HUES48 (cell line): ENCODE results near the gene RILP.

Source experiments
- H3K27ac ChIP-seq: one replicate; pipeline ENCODE4 v1.7.0; 2013; ENCODE audit warnings: low read depth, low read length, inconsistent platforms
- H3K27me3 ChIP-seq: 2 replicates; pipeline ENCODE4 v1.6.1; 2013; ENCODE audit warnings: mild to moderate bottlenecking, low read length; ENCODE audit not compliant: control insufficient read depth, insufficient read depth
- H3K36me3 ChIP-seq: 2 replicates; pipeline ENCODE4 v1.6.1; 2013; ENCODE audit warnings: low read length; ENCODE audit not compliant: control insufficient read depth, insufficient read depth
- H3K4me1 ChIP-seq: 2 replicates; pipeline ENCODE4 v1.6.1; 2013; ENCODE audit warnings: mild to moderate bottlenecking, low read length; ENCODE audit not compliant: control insufficient read depth, insufficient read depth
- H3K4me3 ChIP-seq: 2 replicates; pipeline ENCODE4 v1.5.1; 2013; ENCODE audit warnings: mild to moderate bottlenecking, low read depth, low read length
- H3K9ac ChIP-seq: 2 replicates; pipeline ENCODE4 v1.6.1; 2013; ENCODE audit warnings: mild to moderate bottlenecking, low read depth, low read length, moderate library complexity
- H3K9me3 ChIP-seq: 2 replicates; pipeline ENCODE4 v1.6.1; 2013; ENCODE audit warnings: low read length; ENCODE audit not compliant: control insufficient read depth, insufficient read depth

The RILP gene

GRCh38 chr17:1638624-1639300 is 10.9 kb downstream of the RILP start:
- Histone ChIP-seq H3K36me3 (no peaks in the 10 kb centered on the region), H3K9me3 (no peaks in the 10 kb centered on the region), H3K4me3 (no peak overlapping the region), H3K4me1 (0 out of 2 replicates have a peak, but pooled peaks cover 3% of the 10 kb centered on the region), H3K9ac (no peak overlapping the region), H3K27me3 (peaks cover 3% of the 10 kb centered on the region), H3K27ac (no peak overlapping the region)

GRCh38 chr17:1638171-1638590 is 11.5 kb downstream of the RILP start:
- Histone ChIP-seq H3K9me3 (no peaks in the 10 kb centered on the region), H3K27me3 (no peaks in the 10 kb centered on the region), H3K27ac (no peak overlapping the region), H3K4me1 (0 out of 2 replicates have a peak, but pooled peaks cover 3% of the 10 kb centered on the region), H3K4me3 (no peak overlapping the region), H3K9ac (no peak overlapping the region), H3K36me3 (no peaks in the 10 kb centered on the region)

GRCh38 chr17:1636732-1637285 is 12.9 kb downstream of the RILP start:
- H3K27ac ChIP-seq, result no peak overlapping the region
- no peaks in the 10 kb centered on the region for H3K36me3 ChIP-seq
- no peak overlapping the region for H3K4me3 ChIP-seq
- H3K4me1 ChIP-seq, result 0 out of 2 replicates have a peak, but pooled peaks cover 3% of the 10 kb centered on the region
- H3K9ac ChIP-seq, result no peak overlapping the region
- no peaks in the 10 kb centered on the region for H3K27me3 ChIP-seq
- no peaks in the 10 kb centered on the region for H3K9me3 ChIP-seq

GRCh38 chr17:1635675-1636465 is 13.8 kb downstream of the RILP start:
- Histone ChIP-seq H3K27me3 (no peaks in the 10 kb centered on the region), H3K27ac (no peak overlapping the region), H3K9ac (no peak overlapping the region), H3K9me3 (no peaks in the 10 kb centered on the region), H3K4me3 (no peak overlapping the region), H3K36me3 (no peaks in the 10 kb centered on the region), H3K4me1 (0 out of 2 replicates have a peak, but pooled peaks cover 3% of the 10 kb centered on the region)

GRCh38 chr17:1634841-1635650 is 14.6 kb downstream of the RILP start:
- Histone ChIP-seq H3K27me3 (no peaks in the 10 kb centered on the region), H3K36me3 (no peaks in the 10 kb centered on the region), H3K4me3 (no peak overlapping the region), H3K9ac (no peak overlapping the region), H3K9me3 (no peaks in the 10 kb centered on the region), H3K27ac (no peak overlapping the region), H3K4me1 (0 out of 2 replicates have a peak, but pooled peaks cover 3% of the 10 kb centered on the region)

- Histone ChIP-seq H3K27ac (no peak overlapping the region), H3K9me3 (no peaks in the 10 kb centered on the region), H3K4me3 (no peak overlapping the region), H3K27me3 (no peaks in the 10 kb centered on the region), H3K9ac (no peak overlapping the region), H3K36me3 (no peaks in the 10 kb centered on the region), H3K4me1 (peaks cover 4% of the 10 kb centered on the region; the same call in 1 of the 2 replicates)
Observed at GRCh38 chr17:1630662-1631061, 19.0 kb downstream of the RILP start.

- H3K27me3 ChIP-seq, result no peaks in the 10 kb centered on the region
- peak overlapping the region; percentile 87 for H3K27ac ChIP-seq
- H3K9ac ChIP-seq, result peak overlapping the region; percentile 26; the same call in 1 of the 2 replicates
- no peaks in the 10 kb centered on the region for H3K36me3 ChIP-seq
- H3K9me3 ChIP-seq, result no peaks in the 10 kb centered on the region
- peak overlapping the region; percentile 68 for H3K4me3 ChIP-seq
- H3K4me1 ChIP-seq, result peaks cover 4% of the 10 kb centered on the region; the same call in 1 of the 2 replicates
Observed at GRCh38 chr17:1629504-1630310, 20.0 kb downstream of the RILP start.

GRCh38 chr17:1628856-1629503 is 20.7 kb downstream of the RILP start:
- Histone ChIP-seq H3K36me3 (0 out of 2 replicates have a peak, but pooled peaks cover under 1% of the 10 kb centered on the region), H3K27ac (peak overlapping the region; percentile 87), H3K4me3 (peak overlapping the region; percentile 68), H3K27me3 (no peaks in the 10 kb centered on the region), H3K9ac (peak overlapping the region; percentile 77; the same call in 1 of the 2 replicates), H3K4me1 (peaks cover 4% of the 10 kb centered on the region; the same call in 1 of the 2 replicates), H3K9me3 (no peaks in the 10 kb centered on the region)

GRCh38 chr17:1627982-1628855 is 21.4 kb downstream of the RILP start, which contains the start of gene SLC43A2:
SLC43A2 (minus strand) TSS chr17:1628834; CDS start chr17:1627874, 960 bp downstream.
- H3K4me1 ChIP-seq, result peaks cover 4% of the 10 kb centered on the region; the same call in 1 of the 2 replicates

More at GRCh38 chr17:1627982-1628855, 21.4 kb downstream of the RILP start, which contains the start of gene SLC43A2:
- H3K36me3 ChIP-seq, result 0 out of 2 replicates have a peak, but pooled peaks cover 2% of the 10 kb centered on the region
- peak within 1 kb of the TSS; percentile 87 for H3K27ac ChIP-seq
- H3K9ac ChIP-seq, result peak within 1 kb of the TSS; percentile 88
- H3K4me3 ChIP-seq, result peak within 1 kb of the TSS; percentile 68
- no peaks in the 10 kb centered on the region for H3K27me3 ChIP-seq
- H3K9me3 ChIP-seq, result no peaks in the 10 kb centered on the region
